ENCODE data around the gene OVAAL.

- no peak for TF ChIP-seq CTCF (conservative IDR thresholded peaks at IDR 0.05 in 1 of 2, IDR thresholded peaks at IDR 0.05 in 1 of 2; ENCODE audit: extremely low read depth in 1 of 2, insufficient read depth in 1 of 2, low read depth in 1 of 2, low read length in 2 of 2)
- TF ChIP-seq EZH2 (IDR thresholded peaks at IDR 0.05; ENCODE audit: borderline replicate concordance, low read length), result no peak
These were observed 24.6 kb upstream of the OVAAL start for GRCh38 chr1:180534214-180534613.

Measured in mammary epithelial cell (primary cell).